Gastroesophageal sphincter (tissue), 3 donors: ENCODE measurements around the gene ACAP3.

ENCODE experiments used
- CTCF ChIP-seq, 4 experiments: fragments of 200-600 bp in 2 of 4; fragments of 450-650 bp in 2 of 4; sonication (generic) in 1 of 4; IDR thresholded peaks; one replicate each; pipeline ENCODE4 v1.5.1; 2017 to 2019; ENCODE audit warnings: antibody characterized with exemption in 4 of 4, mild to moderate bottlenecking in 2 of 4, moderate library complexity in 2 of 4
- EP300 ChIP-seq: sonication (generic); formaldehyde crosslinking; IDR thresholded peaks from one replicate; pipeline ENCODE4 v1.6.1; 2017; ENCODE audit warnings: antibody characterized with exemption, mild to moderate bottlenecking
- POLR2A ChIP-seq, 2 donors: fragments of 450-650 bp; IDR thresholded peaks; one replicate each; pipeline ENCODE4 v1.6.1; 2017; ENCODE audit warnings: antibody characterized with exemption in 2 of 2, mild to moderate bottlenecking in 2 of 2, moderate library complexity in 1 of 2
- POLR2AphosphoS5 ChIP-seq: sonication (generic); formaldehyde crosslinking; IDR thresholded peaks from one replicate; pipeline ENCODE4 v1.6.1; 2017; ENCODE audit warnings: antibody characterized with exemption

- no peak for TF ChIP-seq CTCF (IDR thresholded peaks at IDR 0.05)
- TF ChIP-seq POLR2AphosphoS5: no peak
- TF ChIP-seq POLR2A (IDR thresholded peaks at IDR 0.05): no peak
- TF ChIP-seq EP300: no peak
Observed at GRCh38 chr1:1253972-1254666, 53.6 kb downstream of the ACAP3 start.
